ENCODE data around the gene EPHX1.

- TF ChIP-seq EP300 (IDR thresholded peaks at IDR 0.05) (peak in 1 of 4 donors; percentile 12), POLR2A (IDR thresholded peaks at IDR 0.05) (no peak), CTCF (IDR thresholded peaks at IDR 0.05) (no peak), POLR2AphosphoS5 (IDR thresholded peaks at IDR 0.05) (no peak)
These were observed 38.1 kb upstream of the EPHX1 start for GRCh38 chr1:225771661-225772322.

Measured in upper lobe of left lung (tissue), 4 donors.